GM12878 (cell line): ENCODE measurements around the gene DCAF12.

ENCODE experiments used
- ATF3 ChIP-seq: IDR thresholded peaks from 2 replicates; pipeline ENCODE4 v1.6.1; 2011; ENCODE audit warnings: low read depth, mild to moderate bottlenecking, low read length, moderate library complexity, borderline replicate concordance; ENCODE audit errors: extremely low read depth
- BACH1 ChIP-seq: fragments of 450-650 bp; IDR thresholded peaks from 2 replicates; pipeline ENCODE4 v1.6.1; 2017; ENCODE audit warnings: mild to moderate bottlenecking, borderline replicate concordance
- CTCF ChIP-seq, 3 experiments: IDR thresholded peaks in 2 of 3; conservative IDR thresholded peaks in 1 of 3; 2 replicates each; pipeline ENCODE4 v1.5.1; 2011; ENCODE audit warnings: low read depth in 3 of 3, low read length in 3 of 3, mild to moderate bottlenecking in 3 of 3, control low read depth in 2 of 3, moderate library complexity in 2 of 3, inconsistent platforms in 1 of 3, mixed read lengths in 1 of 3; ENCODE audit not compliant: control insufficient read depth in 2 of 3, insufficient read depth in 1 of 3; ENCODE audit errors: extremely low read depth in 1 of 3
- EP300 ChIP-seq, 2 experiments: fragments of 150-350 bp in 1 of 2; IDR thresholded peaks; 2 replicates each; pipeline ENCODE4 v1.6.1; 2011 to 2012; ENCODE audit warnings: low read depth in 2 of 2, low read length in 2 of 2, borderline replicate concordance in 1 of 2, improper control_type of control experiment in 1 of 2, inconsistent platforms in 1 of 2; ENCODE audit not compliant: control insufficient read depth in 1 of 2
- EZH2 ChIP-seq: IDR thresholded peaks from 2 replicates; pipeline ENCODE4 v1.6.1; 2012; ENCODE audit warnings: low read depth, mild to moderate bottlenecking, control low read depth, inconsistent platforms, low read length, borderline replicate concordance; ENCODE audit not compliant: control insufficient read depth
- GABPA ChIP-seq: IDR thresholded peaks from 2 replicates; pipeline ENCODE4 v1.6.1; 2014; ENCODE audit warnings: antibody characterized with exemption, low read depth, mild to moderate bottlenecking, inconsistent platforms
- POLR2A ChIP-seq: IDR thresholded peaks from 2 replicates; pipeline ENCODE4 v1.6.1; 2011; ENCODE audit warnings: low read depth, mild to moderate bottlenecking, low read length
- RELB ChIP-seq: fragments of 450-650 bp; IDR thresholded peaks from 2 replicates; pipeline ENCODE4 v1.6.1; 2017; ENCODE audit warnings: low read depth, mild to moderate bottlenecking, moderate library complexity
- REST ChIP-seq: IDR thresholded peaks from 2 replicates; pipeline ENCODE4 v1.6.1; 2012; ENCODE audit warnings: mild to moderate bottlenecking, low read depth, low read length
- RFX5 ChIP-seq: IDR thresholded peaks from 2 replicates; pipeline ENCODE4 v1.6.1; 2011; ENCODE audit warnings: low read depth, low read length, improper control_type of control experiment
- SMAD1 ChIP-seq: fragments of 450-650 bp; IDR thresholded peaks from 2 replicates; pipeline ENCODE4 v1.6.1; 2018; ENCODE audit warnings: mild to moderate bottlenecking, low read depth; ENCODE audit not compliant: partially characterized antibody
- SMAD5 ChIP-seq: IDR thresholded peaks from 2 replicates; pipeline ENCODE4 v1.6.1; 2016; ENCODE audit warnings: antibody characterized with exemption, low read depth
- SMARCA5 ChIP-seq: fragments of 450-650 bp; IDR thresholded peaks from 2 replicates; pipeline ENCODE4 v1.6.1; 2017; ENCODE audit warnings: mild to moderate bottlenecking
- USF1 ChIP-seq: IDR thresholded peaks from 2 replicates; pipeline ENCODE4 v1.6.1; 2011; ENCODE audit warnings: borderline replicate concordance, low read depth, mild to moderate bottlenecking, moderate library complexity, mixed read lengths, low read length; ENCODE audit not compliant: insufficient read depth; ENCODE audit errors: extremely low read length

GRCh38 chr9:34157318-34157717 is 30.8 kb upstream of the DCAF12 start:
- TF ChIP-seq REST, result no peak
- no peak for TF ChIP-seq SMAD1
- no peak for TF ChIP-seq GABPA
- TF ChIP-seq SMAD5, result no peak
- TF ChIP-seq ATF3, result no peak
- TF ChIP-seq POLR2A, result no peak
- no peak for TF ChIP-seq EZH2
- TF ChIP-seq CTCF (IDR thresholded peaks at IDR 0.05 in 2 of 3, conservative IDR thresholded peaks at IDR 0.05 in 1 of 3; ENCODE audit: control insufficient read depth in 2 of 3, extremely low read depth in 1 of 3, insufficient read depth in 1 of 3, low read depth in 3 of 3, low read length in 3 of 3), result no peak
- TF ChIP-seq USF1, result no peak
- no peak for TF ChIP-seq EP300 (IDR thresholded peaks at IDR 0.05; ENCODE audit: borderline replicate concordance in 1 of 2, control insufficient read depth in 1 of 2, low read depth in 2 of 2, low read length in 2 of 2)
- TF ChIP-seq RFX5, result no peak
- no peak for TF ChIP-seq RELB
- no peak for TF ChIP-seq SMARCA5
- TF ChIP-seq BACH1, result no peak
